Measurements from ENCODE around the gene PAH. TPM values are rescaled to one million over a fixed set of nuclear protein-coding genes. Genes with fewer than 3 reads are reported as not detected.

PAH gene
- total RNA-seq, 1 donor from 2014 or later, result not detected

- intact Hi-C loops (cut with micrococcal nuclease), result no loop called here
- no peaks in the 10 kb centered on the region for H3K36me3 Mint-ChIP-seq (ENCODE audit: low read depth)
- TF ChIP-seq, protein P1, sequence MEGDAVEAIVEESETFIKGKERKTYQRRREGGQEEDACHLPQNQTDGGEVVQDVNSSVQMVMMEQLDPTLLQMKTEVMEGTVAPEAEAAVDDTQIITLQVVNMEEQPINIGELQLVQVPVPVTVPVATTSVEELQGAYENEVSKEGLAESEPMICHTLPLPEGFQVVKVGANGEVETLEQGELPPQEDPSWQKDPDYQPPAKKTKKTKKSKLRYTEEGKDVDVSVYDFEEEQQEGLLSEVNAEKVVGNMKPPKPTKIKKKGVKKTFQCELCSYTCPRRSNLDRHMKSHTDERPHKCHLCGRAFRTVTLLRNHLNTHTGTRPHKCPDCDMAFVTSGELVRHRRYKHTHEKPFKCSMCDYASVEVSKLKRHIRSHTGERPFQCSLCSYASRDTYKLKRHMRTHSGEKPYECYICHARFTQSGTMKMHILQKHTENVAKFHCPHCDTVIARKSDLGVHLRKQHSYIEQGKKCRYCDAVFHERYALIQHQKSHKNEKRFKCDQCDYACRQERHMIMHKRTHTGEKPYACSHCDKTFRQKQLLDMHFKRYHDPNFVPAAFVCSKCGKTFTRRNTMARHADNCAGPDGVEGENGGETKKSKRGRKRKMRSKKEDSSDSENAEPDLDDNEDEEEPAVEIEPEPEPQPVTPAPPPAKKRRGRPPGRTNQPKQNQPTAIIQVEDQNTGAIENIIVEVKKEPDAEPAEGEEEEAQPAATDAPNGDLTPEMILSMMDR (IDR thresholded peaks at IDR 0.05), result no peak
- H3K27ac Mint-ChIP-seq, result no peak overlapping the region
- ChIA-PET POLR2A (no interaction called here), CTCF (no interaction called here)
- no peak for DNase-seq
- H3K9me3 Mint-ChIP-seq, result peaks cover 2% of the 10 kb centered on the region
- no peaks in the 10 kb centered on the region for H3K4me1 Mint-ChIP-seq
- no peak for ATAC-seq (ENCODE audit: low read depth)
- H3K27me3 Mint-ChIP-seq, result peaks cover 36% of the 10 kb centered on the region
- no peak overlapping the region for H3K4me3 Mint-ChIP-seq
These were observed 92.7 kb downstream of the PAH start for GRCh38 chr12:102824218-102824835.

DNA sequence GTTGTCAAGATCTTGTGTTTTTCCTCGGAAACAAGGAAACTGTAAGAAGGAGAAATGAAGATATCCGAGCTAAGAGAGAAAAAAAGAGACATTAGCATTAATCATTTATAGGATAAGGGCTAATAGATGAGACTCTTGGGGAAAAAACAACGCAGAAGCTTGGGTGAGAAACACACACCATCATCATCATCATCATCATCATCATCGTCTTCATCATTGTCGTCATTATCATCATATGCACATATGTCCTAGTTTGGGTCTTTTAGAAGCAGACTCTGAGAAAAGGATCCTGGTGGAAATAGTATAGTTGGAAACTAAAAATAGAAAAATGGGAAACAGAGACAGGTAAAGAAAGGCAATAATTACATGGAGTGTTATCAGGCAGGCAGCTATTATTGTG lies 95.9 kb downstream of the PAH start:
- CTCF ChIA-PET, result interaction anchor here (1.5 kb wide), 1 partner anchor 10 kb away, joined by 5 read pairs; no protein-coding TSS in a partner anchor
- POLR2A ChIA-PET, result interaction anchor here (0.6 kb wide), 1 partner anchor 936 kb away, joined by 6 read pairs; no protein-coding TSS in a partner anchor

GRCh38 chr12:102816816-102817434 lies 100.1 kb downstream of the PAH start:
- no peak for DNase-seq
- H3K4me1 Mint-ChIP-seq, result no peaks in the 10 kb centered on the region
- no peak overlapping the region for H3K27ac Mint-ChIP-seq
- ATAC-seq (ENCODE audit: low read depth), result no peak
- ChIA-PET CTCF (interaction anchor here (0.7 kb wide), 1 partner anchor 880 kb away, joined by 3 read pairs; no protein-coding TSS in a partner anchor), POLR2A (no interaction called here)
- peaks cover 24% of the 10 kb centered on the region for H3K27me3 Mint-ChIP-seq
- TF ChIP-seq, protein P1 (IDR thresholded peaks at IDR 0.05), result no peak
- H3K36me3 Mint-ChIP-seq (ENCODE audit: low read depth), result no peaks in the 10 kb centered on the region
- intact Hi-C loops (cut with micrococcal nuclease), result no loop called here
- H3K4me3 Mint-ChIP-seq, result no peak overlapping the region
- H3K9me3 Mint-ChIP-seq, result no peaks in the 10 kb centered on the region

More for the DNA sequence above, 95.9 kb downstream of the PAH start:
- Mint-ChIP-seq H3K4me1 (no peaks in the 10 kb centered on the region), H3K4me3 (no peak overlapping the region), H3K27ac (no peak overlapping the region), H3K27me3 (peaks cover 43% of the 10 kb centered on the region), H3K36me3 (ENCODE audit: low read depth) (no peaks in the 10 kb centered on the region), H3K9me3 (no peaks in the 10 kb centered on the region)
- intact Hi-C loops (cut with micrococcal nuclease), result no loop called here
- no peak for DNase-seq
- TF ChIP-seq, protein P1 (IDR thresholded peaks at IDR 0.05), result no peak
- no peak for ATAC-seq (ENCODE audit: low read depth)

DNA sequence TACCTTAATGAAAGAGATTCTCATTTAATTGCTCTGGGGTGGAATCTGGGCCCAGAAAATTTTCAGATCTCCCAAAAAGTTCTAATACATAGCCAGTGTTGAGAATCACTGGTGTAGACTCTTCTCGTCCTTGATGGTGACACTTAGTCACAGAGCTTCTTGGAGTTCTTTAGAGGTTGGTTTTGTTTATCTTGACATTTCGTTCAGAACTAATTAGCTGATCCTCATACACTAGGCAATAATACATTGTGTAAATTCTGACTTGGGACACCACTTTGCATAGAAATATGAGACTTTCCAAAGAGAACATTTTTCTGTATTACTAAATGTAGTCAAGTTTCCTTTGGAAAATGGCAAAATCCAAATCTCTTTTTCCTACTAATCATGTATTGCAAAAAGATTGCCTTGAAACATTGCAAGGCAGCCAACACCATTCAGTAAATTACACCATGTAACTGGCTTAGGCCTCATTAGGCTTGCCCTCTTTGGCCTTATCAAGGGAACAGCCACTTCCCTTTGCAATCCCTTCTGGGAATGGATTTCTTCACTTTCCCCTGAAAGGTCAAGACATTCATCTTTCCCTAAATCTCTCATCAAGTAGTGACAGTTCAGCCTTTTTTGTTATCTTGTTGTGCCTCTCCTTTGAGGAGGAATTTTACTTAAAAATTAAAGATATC lies 102.2 kb downstream of the PAH start:
- Mint-ChIP-seq H3K9me3 (no peaks in the 10 kb centered on the region), H3K36me3 (ENCODE audit: low read depth) (no peaks in the 10 kb centered on the region), H3K4me1 (no peaks in the 10 kb centered on the region), H3K27me3 (peaks cover 16% of the 10 kb centered on the region), H3K27ac (no peak overlapping the region), H3K4me3 (no peak overlapping the region)
- POLR2A ChIA-PET, result no interaction called here
- CTCF ChIA-PET, result no interaction called here
- TF ChIP-seq, protein P1 (IDR thresholded peaks at IDR 0.05), result no peak
- DNase-seq (no peak), ATAC-seq (ENCODE audit: low read depth) (no peak)
- intact Hi-C loops (cut with micrococcal nuclease), result loop anchor here (2.0 kb wide), 1 partner anchor 898 kb away; no protein-coding TSS in a partner anchor

- Mint-ChIP-seq H3K4me1 (no peaks in the 10 kb centered on the region), H3K9me3 (no peaks in the 10 kb centered on the region), H3K4me3 (no peak overlapping the region), H3K36me3 (ENCODE audit: low read depth) (no peaks in the 10 kb centered on the region), H3K27ac (no peak overlapping the region), H3K27me3 (peaks cover 13% of the 10 kb centered on the region)
- DNase-seq (no peak), ATAC-seq (ENCODE audit: low read depth) (no peak)
- CTCF ChIA-PET, result interaction anchor here (1.0 kb wide), 1 partner anchor 736 kb away, joined by 3 read pairs; no protein-coding TSS in a partner anchor
- intact Hi-C loops (cut with micrococcal nuclease), result no loop called here
- POLR2A ChIA-PET, result no interaction called here
- TF ChIP-seq, protein P1 (IDR thresholded peaks at IDR 0.05), result no peak
These were observed 104.7 kb downstream of the PAH start for GRCh38 chr12:102812344-102812743.

Data from activated B cell treated with CpG ODN at 0.5 μM for 24 hours (primary cell).